Suprapubic skin (tissue), 3 donors: ENCODE results near the gene SRPK3.

ENCODE experiments used
- POLR2A ChIP-seq, 2 donors: fragments of 450-650 bp; IDR thresholded peaks; one replicate each; pipeline ENCODE4 v1.6.1; 2017; ENCODE audit warnings: antibody characterized with exemption in 2 of 2, mild to moderate bottlenecking in 2 of 2, moderate library complexity in 2 of 2
- TF ChIP-seq, protein P1 (sequence below), 2 donors: fragments of 200-600 bp in 1 of 2; fragments of 450-650 bp in 1 of 2; sonication (generic) in 1 of 2; IDR thresholded peaks; one replicate each; pipeline ENCODE4 v1.5.1; 2016 to 2019; ENCODE audit warnings: antibody characterized with exemption in 2 of 2, mild to moderate bottlenecking in 1 of 2, moderate library complexity in 1 of 2

DNA sequence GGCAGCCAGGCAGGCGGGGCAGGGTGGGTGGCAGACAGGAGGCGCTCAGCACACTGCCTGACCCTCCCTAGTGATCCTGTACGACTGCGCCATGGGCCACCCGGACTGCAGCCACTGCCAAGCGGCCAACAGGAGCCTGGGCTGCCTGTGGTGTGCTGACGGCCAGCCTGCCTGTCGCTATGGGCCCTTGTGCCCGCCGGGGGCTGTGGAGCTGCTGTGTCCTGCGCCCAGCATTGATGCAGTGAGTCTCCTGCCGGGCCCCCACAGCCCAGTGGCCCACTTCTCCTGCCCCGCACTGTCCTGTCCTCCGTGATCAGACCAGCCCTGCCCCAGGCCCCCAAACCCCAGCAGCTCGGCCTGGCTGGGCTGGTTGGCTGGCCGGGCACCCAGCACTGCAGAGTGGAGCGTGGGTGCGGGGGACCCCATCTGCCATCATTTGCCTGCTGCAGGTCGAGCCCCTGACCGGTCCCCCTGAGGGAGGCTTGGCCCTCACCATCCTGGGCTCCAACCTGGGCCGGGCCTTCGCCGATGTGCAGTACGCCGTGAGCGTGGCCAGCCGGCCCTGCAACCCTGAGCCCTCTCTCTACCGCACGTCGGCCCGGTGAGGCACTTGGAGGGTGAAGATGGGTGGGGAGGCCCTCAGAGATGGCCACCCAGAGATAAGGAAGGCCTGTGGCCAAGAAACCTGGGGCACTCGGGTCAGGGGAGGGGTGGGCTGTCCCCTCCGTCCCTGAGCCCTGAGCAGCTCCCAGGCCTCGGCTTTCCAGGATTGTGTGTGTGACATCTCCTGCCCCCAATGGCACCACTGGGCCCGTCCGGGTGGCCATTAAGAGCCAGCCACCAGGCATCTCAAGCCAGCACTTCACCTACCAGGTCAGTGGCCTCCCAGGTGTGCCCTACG lies 9.2 kb upstream of the SRPK3 start:
- TF ChIP-seq POLR2A (IDR thresholded peaks at IDR 0.05): no peak
- TF ChIP-seq, protein P1, sequence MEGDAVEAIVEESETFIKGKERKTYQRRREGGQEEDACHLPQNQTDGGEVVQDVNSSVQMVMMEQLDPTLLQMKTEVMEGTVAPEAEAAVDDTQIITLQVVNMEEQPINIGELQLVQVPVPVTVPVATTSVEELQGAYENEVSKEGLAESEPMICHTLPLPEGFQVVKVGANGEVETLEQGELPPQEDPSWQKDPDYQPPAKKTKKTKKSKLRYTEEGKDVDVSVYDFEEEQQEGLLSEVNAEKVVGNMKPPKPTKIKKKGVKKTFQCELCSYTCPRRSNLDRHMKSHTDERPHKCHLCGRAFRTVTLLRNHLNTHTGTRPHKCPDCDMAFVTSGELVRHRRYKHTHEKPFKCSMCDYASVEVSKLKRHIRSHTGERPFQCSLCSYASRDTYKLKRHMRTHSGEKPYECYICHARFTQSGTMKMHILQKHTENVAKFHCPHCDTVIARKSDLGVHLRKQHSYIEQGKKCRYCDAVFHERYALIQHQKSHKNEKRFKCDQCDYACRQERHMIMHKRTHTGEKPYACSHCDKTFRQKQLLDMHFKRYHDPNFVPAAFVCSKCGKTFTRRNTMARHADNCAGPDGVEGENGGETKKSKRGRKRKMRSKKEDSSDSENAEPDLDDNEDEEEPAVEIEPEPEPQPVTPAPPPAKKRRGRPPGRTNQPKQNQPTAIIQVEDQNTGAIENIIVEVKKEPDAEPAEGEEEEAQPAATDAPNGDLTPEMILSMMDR (IDR thresholded peaks at IDR 0.05): no peak
